Mucosa of gallbladder (tissue), 1 donor: ENCODE data around the gene ADAMTS14. TPM values are rescaled to one million over a fixed set of nuclear protein-coding genes. Genes with fewer than 3 reads are reported as not detected.

Experiments used
- DNase-seq: peaks from one replicate; pipeline ENCODE4 v3.0.0-alpha.2; 2020; ENCODE audit warnings: low spot score
- total RNA-seq: library from RNA; stranded (reverse); gene quantifications from one replicate; pipeline ENCODE4 v1.2.1, GENCODE V29; 2021
- donor health status: DM: no; HTN: no; CAD: no.

The ADAMTS14 gene
- total RNA-seq, 1 donor from 2014 or later = 4.3 TPM

DNA sequence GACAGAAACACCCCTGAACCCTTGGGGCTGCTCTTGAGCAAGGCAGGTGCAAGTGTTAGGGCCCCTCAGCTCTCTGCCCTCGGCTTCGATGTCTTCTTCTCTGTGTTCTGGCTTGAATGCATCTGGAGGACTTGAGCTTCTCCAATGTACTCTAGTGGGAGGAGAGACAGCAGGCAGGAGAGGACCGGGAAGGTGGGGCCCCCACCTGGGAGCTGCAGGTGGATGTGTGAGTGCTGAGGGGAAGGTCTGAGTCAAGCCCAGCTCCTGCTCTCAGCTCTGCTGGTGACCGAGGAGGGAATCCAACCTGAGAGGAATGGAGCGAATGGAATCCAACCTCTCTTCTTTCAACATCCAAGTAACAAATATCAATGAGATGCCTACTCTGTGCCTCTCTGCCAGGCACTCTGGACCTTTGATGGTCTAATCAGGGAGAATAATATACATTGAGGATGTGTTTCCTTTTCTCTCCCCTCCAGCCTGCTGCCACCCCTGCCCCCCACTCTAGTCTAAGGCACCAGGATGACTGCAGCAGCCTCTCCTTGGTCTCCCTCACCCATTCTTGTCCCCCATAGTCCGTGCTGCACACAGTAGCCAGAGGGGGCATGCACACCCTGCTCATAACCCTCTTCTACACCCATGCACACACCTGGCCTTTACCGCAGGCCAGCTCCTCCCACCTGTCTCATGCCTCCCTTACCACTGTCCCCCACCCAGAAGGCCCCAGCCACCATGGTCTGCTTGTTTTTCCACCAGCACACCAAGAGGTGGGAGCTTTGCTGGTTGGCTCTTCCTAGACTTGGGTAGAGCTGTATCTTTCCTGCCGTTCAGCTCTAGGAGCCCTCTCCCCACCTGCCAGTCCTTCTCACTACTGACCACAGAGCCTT is 99.2 kb downstream of the ADAMTS14 start:
- DNase-seq = no peak

DNA sequence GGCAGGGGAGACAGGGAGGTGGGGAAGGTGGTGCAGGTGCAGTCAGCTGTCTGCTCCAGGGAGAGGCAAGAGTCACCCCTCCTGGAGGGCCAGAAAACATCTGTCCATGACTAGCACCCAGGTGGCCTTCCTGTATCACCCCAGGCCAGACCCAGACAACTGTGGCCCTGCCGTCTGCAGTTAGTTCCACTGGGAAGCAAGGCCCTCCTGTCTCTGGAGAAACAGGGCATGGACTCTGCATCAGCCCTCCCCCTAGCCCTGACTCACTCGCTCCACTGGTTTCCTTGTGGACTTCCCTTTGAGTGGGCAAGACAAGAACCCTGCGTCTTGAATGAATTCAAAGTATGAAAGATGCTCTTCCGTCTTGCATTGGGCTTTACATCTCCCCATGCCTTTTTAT is 100.3 kb downstream of the ADAMTS14 start:
- DNase-seq = no peak

DNA sequence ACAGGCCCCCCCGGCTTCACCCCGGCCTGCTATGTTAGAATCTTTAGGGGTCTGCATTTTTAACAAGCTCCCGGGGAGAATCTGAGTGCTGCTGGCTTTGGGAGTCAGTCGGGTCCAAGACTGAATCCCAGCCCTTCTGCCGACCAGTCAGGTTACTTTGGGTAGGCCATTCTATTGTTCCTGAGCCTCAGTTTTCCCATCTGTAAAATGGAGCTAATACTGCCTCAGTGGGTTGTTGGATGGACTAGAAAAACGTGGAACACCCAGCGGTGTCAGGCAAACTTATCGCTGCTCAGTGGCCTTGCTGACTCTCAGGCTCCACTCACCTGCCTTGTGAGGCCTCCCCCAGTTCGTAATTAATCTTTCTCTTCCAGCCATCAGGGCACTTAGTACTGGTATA is 101.2 kb downstream of the ADAMTS14 start:
- no peak for DNase-seq

DNA sequence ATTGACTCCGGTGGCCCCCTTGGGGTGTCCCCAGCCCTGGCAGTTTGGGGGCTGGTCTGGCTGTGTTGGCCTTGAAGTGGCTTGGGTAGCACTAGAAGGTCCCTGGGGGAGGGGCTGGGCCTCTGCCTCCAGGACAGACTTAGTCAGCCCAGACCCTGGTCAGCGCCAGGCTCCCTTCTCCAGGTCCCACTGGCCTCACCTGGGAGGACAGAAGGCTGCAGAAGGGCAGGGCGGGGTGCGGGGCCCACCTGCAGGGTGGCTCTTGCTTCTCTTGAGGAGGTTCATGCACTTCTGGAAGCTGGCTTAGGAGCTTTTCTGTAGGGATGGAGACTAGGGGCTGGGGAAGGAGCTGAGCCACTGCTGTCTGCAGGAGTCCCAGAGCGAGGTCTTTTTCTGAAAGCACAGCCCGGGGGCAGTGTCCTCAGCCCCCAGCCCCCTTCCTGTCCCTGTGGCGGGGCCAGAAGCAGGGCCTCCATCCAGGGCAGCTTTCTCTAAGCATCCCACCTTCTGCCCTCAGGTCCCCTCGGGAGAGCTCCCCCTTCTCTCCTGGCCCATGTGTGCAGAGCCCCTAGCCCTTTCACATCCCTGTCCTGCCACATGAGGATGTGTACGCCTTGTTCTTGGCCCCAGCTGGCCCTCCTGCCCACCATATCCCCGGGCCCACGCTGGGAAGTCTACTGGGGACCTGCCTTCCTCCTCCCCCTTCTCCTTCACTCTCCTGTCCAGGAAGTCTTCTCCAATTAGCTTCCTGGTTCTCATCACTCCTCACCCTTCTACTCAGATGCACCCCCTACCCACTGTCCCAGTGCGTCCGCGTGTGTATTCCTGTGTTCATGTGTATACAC is 101.9 kb downstream of the ADAMTS14 start:
- DNase-seq = no peak

DNA sequence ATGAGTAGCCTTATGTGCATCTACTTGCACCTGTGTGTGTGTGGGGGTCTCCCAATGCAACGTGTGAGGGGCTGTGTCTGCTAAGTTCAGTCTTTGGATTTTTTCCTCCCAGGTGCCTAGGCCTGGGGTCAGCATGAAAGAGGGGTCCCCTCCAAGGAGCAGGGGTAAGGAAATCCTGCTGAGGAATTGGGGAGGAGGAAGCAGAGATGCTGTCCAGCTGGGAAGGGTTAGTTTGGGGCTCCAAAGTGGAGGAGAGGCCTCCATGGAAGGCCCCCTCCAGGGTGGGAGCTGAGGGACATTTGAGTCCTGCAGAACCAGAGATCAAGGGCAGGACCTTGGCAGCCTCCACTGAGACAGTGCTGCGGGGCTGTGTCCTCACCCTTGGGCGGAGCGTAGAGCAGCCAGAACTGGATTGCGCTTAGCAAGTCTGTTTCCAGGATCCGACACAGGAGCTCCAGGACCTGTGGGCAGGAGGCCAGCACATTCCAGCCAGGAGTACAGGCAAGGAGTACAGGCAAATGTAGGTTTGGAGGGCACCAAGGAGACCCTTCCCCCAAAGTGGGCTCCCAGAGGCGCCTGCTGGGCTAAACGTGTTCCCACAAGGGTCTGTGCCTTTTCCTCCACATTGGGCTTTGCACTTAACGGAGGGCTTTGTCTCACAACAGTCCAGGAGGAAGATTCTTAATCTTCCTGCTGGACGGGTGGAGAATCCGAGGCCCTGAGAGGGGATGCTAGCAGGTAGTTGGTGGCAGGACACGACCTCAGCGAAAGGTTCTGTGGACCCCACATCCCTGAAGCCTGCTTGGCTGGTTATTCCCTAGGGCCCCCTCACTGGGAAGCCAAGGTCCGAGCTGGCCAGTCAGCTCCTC is 102.7 kb downstream of the ADAMTS14 start:
- peak; percentile 42 for DNase-seq

DNA sequence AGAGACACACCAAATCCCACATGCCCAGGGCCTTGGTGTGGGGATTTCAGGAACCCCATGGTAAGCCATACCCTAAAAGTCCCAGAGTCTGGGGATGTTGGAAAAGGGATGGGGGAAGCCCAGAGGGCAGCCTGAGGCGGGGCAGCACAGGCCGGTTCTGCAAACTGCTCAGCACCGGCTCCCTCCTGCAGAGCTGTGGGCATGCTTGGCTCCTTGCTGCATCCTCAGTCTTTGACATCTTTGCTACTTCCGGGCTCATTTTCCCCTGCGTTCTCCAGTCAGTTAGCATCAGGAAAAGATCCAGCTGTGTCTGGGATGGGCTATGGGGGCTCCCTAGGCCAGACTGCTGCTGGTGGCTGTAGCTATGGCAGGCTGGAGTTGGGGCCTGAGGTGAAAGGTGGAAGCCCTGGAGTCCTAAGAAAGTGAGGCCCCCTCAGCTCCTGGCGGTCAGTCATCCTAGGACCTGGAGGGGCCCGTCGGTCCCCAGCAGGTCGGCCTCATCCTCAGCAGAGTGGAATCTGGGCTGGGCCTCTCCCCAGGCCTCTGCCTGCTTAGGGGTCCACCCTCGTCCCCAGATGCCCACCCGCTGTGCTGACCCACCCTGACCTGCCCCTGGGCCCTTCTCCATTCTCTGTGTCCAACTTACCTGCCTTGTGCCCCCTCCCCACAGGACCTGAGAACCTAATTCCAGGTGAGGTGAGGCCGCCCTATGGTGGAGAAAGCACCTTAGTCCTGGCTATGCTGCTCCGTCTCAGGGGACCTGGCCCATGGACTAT is 103.6 kb downstream of the ADAMTS14 start:
- no peak for DNase-seq

DNA sequence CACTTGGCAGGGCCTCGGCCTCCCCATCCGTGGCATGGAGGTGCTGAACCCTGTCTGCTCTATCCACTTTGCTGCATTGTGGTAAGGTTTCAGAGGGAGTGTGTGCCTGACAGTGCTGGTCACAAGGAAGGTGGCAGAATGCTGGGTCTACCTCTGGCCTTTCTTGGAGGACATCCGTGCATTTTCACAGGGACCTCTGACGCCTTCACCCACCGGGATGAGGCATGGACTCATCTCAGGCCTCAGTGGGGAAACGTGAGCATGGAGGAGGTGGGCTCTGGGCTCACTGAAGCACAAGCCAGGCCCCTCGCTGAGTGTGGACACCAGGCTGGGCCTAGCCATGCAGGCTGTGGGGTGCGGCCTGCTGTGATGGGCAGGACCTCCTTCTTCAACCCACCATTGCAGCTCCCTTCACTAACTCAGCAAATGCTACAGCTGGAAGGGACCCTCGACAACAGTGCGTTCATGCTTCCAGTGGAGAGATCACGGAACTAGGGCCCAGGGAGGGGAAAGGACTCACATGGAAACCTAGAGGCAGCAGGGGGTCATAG is 104.2 kb downstream of the ADAMTS14 start:
- DNase-seq = no peak

DNA sequence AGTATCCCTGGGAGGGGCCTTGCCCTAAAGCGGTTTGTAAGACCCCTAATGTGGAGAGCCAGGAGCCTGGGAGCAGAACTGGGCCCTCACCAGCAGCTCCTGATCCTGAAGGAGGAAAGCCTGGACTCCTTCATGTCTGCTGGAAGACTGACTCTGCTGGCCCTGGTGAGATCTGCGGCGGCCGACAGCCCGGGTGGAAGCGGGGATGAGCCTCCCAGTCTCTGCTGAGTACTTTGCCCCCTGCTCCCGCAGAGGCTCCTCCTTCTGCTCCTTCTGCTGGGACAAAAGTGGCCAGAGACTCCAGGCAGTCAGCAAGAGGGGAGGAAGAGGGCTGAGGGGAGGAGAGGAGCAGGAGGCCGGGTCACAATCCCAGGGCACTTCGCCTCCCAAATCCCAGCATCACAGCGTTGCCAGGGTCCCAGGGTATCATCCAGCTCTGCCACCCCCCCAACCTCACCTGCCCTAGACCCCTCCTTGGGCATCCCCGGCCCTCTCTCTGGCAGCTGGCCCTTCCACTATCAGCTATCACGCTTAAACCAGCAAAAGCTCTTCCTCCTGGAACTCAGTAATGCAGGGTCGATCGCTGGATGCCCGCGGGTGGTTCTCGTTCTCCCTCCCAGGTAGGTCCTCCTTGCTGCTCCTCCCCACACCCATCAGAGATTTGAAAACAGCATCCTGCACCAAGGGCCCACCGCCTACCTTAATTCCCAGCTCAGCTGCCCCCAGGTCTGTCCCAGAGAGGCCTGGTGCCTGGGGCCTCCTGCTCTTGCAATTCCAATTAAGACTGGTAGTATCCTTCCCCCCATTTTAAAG is 105.0 kb downstream of the ADAMTS14 start:
- no peak for DNase-seq

DNA sequence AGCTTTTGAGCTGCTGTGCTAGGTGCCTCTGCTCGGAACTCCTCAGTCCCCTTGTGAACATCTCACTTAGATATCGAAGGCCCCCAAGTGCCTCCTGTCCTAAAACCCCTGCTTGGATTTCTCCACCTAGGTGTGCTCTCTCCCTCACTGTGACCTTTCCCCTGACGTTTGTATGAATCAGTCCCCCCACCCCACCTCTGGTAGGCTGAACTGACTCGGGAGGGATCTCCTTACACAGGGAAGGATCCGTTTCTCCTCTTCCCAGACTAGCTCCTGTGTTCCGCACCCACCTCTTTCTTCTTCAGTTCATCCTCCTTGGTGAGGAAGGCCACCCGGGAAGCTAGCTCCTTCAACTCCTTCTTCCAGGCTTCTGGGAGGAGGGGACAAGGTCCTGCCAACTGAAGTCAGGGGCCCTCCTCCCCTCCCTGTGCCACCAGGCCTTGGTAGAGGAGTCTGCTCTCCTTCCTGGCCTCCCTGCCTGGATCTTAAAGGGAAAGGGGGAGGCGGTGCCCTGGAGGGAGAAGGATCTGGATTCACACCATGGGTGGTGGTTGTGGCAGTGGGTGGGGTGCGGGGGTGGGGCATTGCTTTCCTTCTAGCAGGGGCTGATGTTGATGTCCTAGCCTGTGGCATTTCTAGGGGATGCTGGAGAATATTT is 106.1 kb downstream of the ADAMTS14 start:
- DNase-seq = no peak

DNA sequence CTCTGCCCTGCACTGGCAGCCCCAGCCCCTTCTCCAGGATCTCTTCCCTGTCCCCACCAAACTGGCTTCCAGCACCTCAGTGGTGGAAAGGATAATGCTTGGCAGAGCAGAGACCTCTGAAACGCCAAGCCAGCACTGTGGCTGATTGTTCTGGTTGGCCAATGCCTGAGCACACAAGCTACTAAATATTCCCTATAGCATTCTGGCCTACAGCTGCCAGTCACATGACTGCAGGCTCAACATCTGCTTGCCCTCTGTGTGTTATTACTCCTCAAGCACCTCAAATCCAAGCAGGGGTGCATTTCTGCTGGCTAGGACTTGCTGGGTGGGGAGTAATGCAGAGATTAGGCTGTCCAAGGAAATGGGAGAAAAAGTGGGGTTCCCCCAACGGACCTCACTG is 106.8 kb downstream of the ADAMTS14 start:
- DNase-seq = no peak

DNA sequence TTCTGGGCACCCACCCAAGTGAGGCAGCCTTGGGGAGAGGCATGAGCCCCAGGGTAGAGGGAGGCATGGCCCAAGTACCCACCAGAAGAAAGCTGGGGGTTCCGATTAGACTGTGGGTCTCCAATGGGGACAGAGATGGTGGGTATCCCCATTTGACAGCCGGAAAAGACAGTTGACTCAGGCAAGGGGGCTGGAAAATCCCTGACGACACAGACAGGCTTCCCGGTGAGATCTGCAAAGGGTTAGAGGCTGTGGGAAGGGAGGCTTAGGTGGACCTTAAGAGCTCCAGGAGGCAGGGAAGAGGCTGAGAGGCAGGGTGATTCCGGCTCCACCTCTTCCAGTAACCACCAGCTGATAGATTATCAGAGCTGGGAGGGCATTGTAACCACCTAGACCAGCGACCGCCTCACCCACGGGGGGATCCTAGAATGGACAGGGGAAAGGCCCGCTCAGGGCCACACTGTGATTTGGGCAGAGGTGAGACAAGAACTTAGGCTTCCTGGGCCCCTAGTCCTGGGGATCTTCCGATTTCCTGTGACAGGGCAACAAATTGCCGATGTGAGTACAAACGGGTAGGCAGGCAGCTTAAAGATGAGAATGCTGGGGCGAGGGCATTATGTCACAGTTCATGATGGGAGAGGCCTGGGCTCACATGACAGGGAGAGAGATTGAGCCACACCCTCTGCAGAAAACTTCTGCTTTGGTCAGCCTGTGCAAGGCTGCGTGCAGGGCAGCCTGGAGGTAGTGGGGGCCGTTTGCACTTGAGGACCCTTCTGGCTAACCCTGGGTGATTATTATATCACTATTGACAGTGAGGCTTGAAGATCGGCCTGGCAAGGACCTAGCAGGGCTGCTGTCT is 107.4 kb downstream of the ADAMTS14 start:
- DNase-seq = no peak

DNA sequence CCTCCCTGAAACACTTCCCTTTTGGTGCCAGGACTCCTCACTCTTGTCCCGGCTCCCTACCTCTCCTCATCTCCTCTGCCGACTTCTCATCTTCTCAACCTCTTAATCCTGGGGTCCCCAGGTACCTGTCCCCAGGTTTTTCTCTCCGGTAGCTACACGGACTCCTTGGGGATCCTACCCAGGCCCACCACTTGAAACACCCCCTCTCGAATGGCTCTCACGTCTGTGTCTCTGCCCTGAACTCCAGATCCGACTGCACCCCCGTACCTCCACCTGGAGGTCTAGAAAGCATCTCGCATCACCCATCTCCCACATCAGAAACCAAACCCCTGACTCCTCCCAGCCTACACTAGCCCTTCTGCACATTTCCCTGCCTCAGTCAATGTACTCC is 108.1 kb downstream of the ADAMTS14 start:
- DNase-seq = no peak

DNA sequence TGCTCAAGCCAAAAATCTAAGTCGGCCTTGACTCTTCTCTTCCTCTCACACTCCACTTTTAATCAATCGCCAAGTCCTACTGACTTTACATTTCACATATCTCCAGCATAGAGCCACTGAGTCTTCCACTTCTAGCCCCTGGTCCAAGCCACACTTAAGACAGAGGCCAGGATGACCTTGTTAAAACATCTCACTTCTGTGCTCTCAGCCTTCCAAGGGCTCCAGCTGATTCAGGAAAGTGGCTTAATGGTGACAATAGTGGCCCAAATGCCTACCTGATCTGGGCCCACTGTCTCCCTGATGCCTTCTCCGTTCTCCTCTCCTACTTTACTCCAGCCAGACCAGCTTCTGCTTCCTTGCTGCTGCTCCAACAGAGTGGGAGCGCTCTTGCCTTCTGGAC is 108.5 kb downstream of the ADAMTS14 start:
- DNase-seq = no peak

DNA sequence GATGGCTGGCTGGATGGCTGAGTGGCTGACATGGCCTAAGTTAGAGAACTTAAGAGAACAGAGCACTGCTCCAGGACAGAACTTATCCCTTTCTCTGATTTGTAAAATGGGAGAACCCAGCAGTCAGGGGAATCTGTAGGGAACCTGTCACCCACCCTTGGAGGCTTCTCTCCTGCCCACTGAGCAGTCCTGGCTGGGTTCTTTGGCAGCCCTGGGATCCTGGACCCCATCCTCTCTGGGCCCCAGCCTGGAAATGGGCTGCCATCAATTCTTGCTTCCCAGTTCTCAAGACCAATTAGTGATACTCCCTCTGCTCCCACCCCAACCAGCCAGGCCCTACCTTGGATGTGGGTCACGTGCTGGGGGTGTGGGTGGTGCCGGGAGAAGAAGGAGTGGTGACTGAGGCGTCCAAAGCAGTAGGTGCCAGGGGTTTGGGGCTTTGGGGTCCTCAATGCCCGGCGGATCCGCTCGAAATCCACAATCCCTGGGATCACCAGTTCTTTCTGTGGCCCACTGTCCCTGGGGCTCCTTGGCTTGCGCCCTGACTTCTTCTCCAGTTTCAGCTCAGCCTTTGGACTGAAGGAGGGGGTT is 109.2 kb downstream of the ADAMTS14 start:
- no peak for DNase-seq

DNA sequence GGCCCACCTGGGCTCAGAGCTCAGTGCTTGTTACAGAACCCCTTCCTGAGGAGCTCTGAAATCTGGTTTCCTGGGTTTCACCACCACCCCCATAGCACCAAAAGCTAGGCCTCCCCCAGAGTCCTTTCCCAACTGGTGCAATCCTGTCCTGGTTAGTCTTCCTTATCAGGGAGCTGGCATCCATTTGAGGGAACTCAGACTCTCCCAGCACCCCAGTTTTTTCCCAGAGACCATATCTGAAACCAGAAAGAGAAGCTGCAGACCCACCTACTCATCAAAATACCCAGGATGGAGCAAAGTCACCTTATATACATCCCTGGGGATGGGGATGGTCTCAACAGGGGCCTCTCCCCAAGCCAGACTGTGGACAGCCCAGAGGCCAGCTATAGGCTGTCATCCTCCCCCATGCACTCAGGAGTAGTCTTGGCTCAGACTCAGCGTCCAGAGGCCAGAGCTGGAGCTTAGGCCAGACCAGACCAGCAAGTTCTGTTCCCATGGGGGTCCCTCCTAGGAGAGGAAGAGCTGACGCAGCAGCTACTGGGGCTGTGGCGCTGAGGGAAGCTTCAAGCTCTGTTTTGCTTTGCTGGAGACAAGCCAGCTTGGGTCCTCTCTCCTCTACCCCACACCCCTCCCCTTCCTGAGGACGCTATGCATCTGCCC is 109.9 kb downstream of the ADAMTS14 start:
- no peak for DNase-seq

DNA sequence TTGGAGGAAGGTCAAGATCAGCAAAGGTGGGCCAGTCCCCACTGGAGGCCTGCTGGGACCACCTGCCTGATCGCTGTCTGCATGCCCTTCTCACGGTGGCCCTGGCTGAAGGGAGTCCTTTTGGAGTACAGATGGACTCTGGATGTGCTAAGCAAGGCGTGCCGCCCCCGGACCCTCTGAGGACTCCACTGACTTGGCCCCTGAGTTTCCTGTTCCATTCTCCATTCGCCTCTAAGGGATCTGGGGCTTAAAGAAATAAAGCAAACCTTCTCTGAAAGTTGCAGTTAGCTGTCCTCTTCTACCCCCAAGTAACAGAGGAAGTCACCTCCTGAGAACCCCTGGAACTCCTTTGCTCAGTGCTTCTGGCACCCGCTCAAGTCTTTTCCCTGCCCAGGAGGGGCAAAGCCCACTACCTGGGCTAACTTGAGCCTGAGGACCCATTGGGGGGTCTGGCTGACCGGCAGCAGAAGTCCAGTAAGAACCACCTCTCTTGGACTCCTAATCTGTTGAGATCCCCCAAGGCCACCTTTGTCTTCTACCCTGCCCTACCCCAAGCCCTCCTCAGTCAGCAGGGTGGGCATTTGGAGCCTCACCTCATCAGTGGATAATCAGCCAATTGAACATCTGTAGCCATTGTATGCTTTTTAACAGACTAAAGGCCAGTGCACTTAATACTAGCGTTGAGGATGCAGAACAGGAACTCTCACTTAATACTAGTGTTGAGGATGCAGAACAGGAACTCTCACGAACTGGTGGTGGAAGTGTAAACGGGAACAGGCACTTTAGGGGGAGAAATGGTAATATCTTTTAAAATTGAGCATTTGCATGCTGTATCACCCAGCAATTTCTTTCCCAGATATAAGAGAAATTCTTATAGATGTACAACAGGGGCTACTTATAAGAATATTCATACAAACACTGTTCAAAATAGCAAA is 110.7 kb downstream of the ADAMTS14 start:
- no peak for DNase-seq
